ENCODE measurements around the gene NKD2.

The NKD2 gene

DNA sequence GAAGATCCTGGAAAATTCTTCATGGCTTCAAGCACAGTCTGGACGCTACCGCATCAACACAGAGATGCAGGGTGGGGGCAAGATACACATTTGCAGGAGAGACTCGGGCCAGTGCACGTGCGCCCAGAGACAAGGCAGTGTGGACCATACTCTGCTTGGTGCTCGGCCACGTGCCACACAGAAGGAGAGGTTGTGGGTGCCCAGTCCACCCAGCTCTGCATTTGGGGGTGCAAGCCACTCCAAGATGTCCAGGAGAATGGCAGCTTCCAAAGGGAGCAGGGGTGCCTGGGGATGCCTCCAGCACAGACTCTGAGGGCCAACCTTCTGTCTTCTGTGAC lies 4.3 kb downstream of the NKD2 start:
- DNase-seq (ENCODE audit: low read depth), result no peak
- H3K4me3 ChIP-seq (ENCODE audit: low read length), result no peak overlapping the region
- TF ChIP-seq, protein P1, sequence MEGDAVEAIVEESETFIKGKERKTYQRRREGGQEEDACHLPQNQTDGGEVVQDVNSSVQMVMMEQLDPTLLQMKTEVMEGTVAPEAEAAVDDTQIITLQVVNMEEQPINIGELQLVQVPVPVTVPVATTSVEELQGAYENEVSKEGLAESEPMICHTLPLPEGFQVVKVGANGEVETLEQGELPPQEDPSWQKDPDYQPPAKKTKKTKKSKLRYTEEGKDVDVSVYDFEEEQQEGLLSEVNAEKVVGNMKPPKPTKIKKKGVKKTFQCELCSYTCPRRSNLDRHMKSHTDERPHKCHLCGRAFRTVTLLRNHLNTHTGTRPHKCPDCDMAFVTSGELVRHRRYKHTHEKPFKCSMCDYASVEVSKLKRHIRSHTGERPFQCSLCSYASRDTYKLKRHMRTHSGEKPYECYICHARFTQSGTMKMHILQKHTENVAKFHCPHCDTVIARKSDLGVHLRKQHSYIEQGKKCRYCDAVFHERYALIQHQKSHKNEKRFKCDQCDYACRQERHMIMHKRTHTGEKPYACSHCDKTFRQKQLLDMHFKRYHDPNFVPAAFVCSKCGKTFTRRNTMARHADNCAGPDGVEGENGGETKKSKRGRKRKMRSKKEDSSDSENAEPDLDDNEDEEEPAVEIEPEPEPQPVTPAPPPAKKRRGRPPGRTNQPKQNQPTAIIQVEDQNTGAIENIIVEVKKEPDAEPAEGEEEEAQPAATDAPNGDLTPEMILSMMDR (IDR thresholded peaks at IDR 0.05; ENCODE audit: insufficient read depth, low read depth, low read length, missing control alignments), result no peak

DNA sequence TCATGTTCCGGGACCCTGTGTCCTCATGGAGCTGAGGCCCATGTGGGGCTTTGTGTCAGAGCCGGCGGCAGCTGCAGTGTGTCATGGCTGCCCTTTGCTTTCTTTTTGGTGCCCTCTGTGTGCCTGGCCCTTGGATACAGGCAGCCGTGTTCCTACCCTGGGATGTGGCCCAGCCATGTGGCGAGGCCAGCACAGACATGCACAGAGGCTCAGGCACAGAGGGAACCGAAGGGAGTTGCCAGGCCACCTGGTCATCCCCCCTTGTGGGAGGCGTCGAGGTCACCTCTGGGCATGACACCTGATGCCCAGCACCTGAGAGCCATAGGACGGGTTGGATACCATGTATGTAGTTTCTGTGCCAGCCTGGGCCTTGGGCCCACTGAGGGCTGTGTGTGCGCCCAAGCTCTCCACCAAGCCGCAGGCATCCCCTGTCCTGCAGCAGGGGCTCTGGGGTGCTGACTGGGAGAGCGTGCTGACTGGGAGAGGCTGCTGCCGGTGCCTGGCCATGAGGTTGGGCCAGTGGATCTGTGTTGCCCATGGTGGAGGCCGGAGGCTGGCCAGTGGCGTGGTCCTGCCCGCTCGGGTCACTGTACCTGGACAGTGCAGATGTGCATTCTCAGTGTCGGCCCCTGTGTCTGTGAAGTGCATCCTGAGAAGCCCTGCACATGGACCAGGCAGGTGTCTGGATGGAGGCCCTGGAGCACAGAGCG lies 4.8 kb downstream of the NKD2 start:
- no peak for DNase-seq (ENCODE audit: low read depth)
- TF ChIP-seq, protein P1 (IDR thresholded peaks at IDR 0.05; ENCODE audit: insufficient read depth, low read depth, low read length, missing control alignments), result no peak

DNA sequence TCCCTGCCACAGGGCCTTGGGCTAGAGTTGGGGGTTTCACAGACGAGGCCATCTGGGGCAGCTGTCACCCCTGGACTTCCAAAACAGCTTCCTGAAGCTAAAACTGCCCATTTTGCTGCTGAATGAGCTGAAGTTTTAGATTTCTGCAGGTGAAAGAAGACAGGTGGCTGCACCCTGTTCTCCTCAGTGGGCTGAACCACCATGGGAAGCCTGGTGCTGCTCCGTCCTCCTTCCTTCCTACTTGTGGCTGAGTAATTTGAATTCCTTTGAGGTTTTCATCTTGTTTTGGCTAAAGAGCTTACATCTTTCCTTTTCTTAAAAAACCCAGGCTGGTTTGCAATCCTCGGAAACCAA lies 5.3 kb downstream of the NKD2 start:
- DNase-seq (ENCODE audit: low read depth), result no peak
- H3K4me3 ChIP-seq (ENCODE audit: low read length), result no peak overlapping the region
- TF ChIP-seq, protein P1 (IDR thresholded peaks at IDR 0.05; ENCODE audit: insufficient read depth, low read depth, low read length, missing control alignments), result no peak

More for the DNA sequence above, 4.8 kb downstream of the NKD2 start:
- no peak overlapping the region for H3K4me3 ChIP-seq (ENCODE audit: low read length)

- H3K4me3 ChIP-seq (ENCODE audit: low read length), result no peak overlapping the region
- DNase-seq (ENCODE audit: low read depth), result no peak
- TF ChIP-seq, protein P1 (IDR thresholded peaks at IDR 0.05; ENCODE audit: insufficient read depth, low read depth, low read length, missing control alignments), result no peak
Observed at GRCh38 chr5:1014346-1014745, 5.7 kb downstream of the NKD2 start.

- no peak overlapping the region for H3K4me3 ChIP-seq (ENCODE audit: low read length)
- TF ChIP-seq, protein P1 (IDR thresholded peaks at IDR 0.05; ENCODE audit: insufficient read depth, low read depth, low read length, missing control alignments), result no peak
- DNase-seq (ENCODE audit: low read depth), result no peak
Observed at GRCh38 chr5:1014781-1015221, 6.2 kb downstream of the NKD2 start.

GRCh38 chr5:1015507-1015906 lies 6.9 kb downstream of the NKD2 start:
- no peak for DNase-seq (ENCODE audit: low read depth)
- TF ChIP-seq, protein P1 (IDR thresholded peaks at IDR 0.05; ENCODE audit: insufficient read depth, low read depth, low read length, missing control alignments), result no peak

GRCh38 chr5:1016036-1016435 lies 7.4 kb downstream of the NKD2 start:
- H3K4me3 ChIP-seq (ENCODE audit: low read length), result no peak overlapping the region
- TF ChIP-seq, protein P1 (IDR thresholded peaks at IDR 0.05; ENCODE audit: insufficient read depth, low read depth, low read length, missing control alignments), result no peak

More at GRCh38 chr5:1015507-1015906, 6.9 kb downstream of the NKD2 start:
- H3K4me3 ChIP-seq (ENCODE audit: low read length), result no peak overlapping the region

More at GRCh38 chr5:1016036-1016435, 7.4 kb downstream of the NKD2 start:
- DNase-seq (ENCODE audit: low read depth), result no peak

Data from epithelial cell of esophagus (primary cell).